Measurements from ENCODE around the gene TNK1.
A peak's percentile ranks its signal among the peaks of the same experiment; 100 is the strongest.
"Not testable (repeated sequence)": the region's sequence is repeated elsewhere in the genome, so short reads cannot be mapped to it uniquely, and the experiment has no call there.

The TNK1 gene

DNA sequence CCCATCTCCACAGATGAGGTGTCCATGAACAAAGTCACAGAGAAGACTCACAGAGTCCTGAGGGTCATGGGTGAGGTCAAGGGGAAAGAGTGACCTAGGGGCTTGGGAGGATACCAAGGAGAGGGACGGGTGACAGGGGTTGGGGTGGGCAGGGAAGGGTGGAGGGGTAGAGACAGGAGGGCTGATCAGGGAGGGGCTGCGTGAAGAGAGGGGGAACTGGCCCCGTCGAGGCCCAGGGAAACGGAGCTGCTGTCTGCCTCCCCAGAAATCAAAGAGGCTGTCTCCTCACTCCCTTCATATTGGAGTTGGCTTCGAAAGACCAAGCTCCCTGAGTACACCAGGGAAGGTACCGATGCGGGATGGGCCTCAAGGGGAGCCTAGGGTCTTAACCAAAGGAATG lies 25.3 kb upstream of the TNK1 start:
- DNase-seq (ENCODE audit: low spot score): no peak

- DNase-seq (ENCODE audit: low spot score): peak; percentile 87
These were observed 24.8 kb upstream of the TNK1 start for GRCh38 chr17:7356072-7356549.

DNA sequence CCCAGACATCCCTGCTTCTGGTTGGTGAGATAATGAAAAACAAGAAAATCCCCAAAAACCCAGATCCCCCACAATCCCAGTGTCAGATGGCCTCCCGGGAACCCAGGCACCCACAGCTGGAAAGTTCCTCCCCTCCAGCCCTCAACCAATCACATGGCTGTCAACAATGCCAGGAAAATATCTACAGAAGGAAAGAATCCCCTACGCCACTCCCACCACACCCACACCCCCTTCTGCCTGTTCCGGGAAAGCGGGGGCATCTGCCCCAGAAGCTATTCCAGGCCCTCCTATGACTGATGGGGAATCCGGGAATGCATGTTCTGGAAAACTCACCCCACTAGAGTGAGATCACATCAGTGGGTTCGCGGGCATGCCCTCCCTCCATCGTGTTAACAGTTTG lies 24.1 kb upstream of the TNK1 start:
- peak; percentile 54 for DNase-seq (ENCODE audit: low spot score)

- no peak for DNase-seq (ENCODE audit: low spot score)
These were observed 23.5 kb upstream of the TNK1 start for GRCh38 chr17:7357381-7357780.

DNA sequence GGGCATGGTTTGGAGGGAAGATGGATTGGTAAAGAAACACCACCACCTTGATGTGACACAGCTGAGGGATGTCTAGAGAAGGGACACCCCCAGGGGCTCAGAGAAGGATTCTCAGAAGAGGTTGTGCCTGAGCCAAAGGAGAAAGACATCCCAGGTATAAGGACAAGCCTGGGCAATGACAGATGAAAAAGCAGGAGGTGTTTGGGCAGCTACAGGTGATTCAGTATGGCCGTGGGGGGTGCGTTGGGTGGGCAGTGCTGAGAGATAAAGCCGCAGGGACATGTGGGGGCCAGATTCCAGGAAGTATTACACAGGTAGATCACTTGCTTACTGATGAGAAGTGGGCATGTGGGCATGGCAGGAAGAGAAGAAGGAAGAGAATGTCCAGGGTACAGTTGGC lies 19.0 kb upstream of the TNK1 start:
- DNase-seq (ENCODE audit: low spot score): no peak

DNA sequence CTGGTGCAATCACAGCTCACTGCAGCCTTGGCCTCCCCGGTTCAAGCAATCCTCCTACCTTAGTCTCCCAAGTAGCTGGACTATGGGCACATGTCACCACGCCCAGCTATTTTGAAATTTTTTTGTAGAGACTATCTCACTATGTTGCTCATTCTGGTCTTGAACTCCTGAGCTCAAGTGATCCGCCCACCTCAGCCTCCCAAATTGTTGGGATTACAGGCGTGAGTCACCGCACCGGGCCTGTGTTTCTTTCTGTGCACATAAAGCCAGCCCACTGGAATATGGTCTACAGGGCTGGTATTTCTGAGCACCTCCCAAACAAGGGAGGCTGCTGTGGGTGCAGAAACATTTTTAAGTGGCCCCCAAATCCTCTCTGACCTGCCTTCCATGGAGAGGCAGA lies 17.6 kb upstream of the TNK1 start:
- DNase-seq (ENCODE audit: low spot score): no peak

DNA sequence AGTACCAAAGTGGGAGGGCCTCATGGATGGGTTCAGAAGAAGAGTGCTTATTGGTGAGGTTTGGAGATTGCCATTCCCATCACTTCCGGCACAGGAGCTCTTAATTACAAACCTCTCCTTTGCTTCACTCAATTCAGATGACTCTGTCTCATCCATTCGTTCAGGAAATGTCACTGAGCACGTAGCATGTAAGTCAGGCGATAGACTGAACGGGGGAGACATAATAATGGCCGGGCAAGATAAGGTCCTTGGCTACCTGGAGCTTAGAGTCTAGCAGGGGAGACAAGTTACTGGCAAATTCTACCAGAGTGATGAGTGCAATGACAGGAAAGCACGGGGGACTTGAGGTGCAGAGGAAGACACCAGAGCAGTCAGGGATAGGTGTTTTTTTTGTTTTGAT lies 14.9 kb upstream of the TNK1 start:
- not testable (repeated sequence) for DNase-seq (ENCODE audit: low spot score)

DNA sequence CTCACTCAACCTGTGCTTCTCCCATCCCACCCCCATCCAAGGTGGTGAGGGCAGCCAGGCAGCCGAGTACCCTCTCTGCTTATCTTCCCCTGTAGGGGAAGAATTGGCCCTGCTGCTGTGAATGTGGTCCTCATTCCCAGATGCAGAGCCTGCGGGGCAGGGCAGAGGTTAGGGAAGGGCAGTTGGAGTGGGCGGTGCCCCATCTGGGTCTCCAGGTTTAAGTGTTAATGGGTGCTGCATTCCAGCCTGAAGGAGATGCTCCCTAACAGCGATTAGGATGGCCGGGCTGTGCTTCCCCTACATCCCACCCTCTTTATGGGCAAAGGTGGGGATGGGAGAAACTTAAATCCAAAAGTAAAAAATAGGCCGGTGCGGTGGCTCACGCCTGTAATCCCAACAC lies 13.8 kb upstream of the TNK1 start:
- DNase-seq (ENCODE audit: low spot score): no peak

- no peak for DNase-seq (ENCODE audit: low spot score)
These were observed 12.8 kb upstream of the TNK1 start for GRCh38 chr17:7367918-7368598.

DNA sequence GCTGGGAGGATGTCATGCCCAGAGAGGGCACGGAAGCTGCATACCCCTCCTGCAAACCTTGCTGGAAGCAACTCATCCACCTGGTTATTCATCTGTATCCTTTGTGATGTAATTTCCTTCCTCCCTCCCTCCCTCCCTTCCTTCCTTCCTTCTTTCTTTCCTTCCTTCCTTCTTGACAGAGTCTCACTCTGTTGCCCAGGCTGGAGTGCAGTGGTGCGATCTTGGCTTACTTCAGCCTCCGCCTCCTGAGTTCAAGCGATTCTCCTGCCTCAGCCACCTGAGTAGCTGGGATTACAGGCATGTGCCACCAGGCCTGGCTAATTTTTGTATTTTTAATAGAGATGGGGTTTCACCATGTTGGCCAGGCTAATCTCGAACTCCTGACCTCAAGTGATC lies 12.3 kb upstream of the TNK1 start:
- not testable (repeated sequence) for DNase-seq (ENCODE audit: low spot score)

GRCh38 chr17:7369825-7370224 lies 11.1 kb upstream of the TNK1 start:
- DNase-seq (ENCODE audit: low spot score): no peak

DNA sequence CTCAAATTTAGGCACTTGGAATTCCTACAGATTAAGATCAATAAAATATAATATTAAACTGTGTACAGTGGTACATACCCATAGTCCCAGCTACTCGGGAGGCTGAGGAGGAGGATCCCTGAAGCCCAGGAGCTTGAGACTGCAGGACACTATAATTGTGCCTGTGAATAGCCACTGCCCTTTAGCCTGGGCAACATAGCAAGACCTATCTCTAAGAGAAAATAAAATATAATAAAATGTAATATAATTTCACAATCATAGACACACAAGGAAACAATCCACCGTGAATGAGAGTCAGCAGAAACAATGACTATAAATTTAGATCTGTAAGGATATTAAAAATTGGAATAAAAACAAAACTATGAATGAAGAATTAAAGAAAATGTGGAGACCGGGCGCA lies 10.0 kb upstream of the TNK1 start:
- DNase-seq (ENCODE audit: low spot score): no peak

DNA sequence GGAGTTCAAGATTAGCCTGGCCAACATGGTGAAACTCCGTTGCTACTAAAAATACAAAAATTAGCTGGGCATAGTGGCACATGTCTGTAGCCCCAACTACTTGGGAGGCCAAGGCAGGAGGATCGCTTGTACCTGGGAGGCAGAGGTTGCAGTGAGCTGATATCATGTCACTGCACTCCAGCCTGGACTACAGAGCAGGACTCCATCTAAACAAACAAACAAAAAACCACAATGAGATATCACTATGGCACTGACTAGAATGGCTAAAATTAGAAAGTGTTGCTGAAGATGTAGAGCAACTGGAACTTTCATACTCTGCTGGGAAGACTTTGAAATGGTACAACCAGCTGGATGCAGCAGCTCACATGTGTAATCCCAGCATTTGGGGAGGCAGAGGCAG lies 6.5 kb upstream of the TNK1 start:
- no peak for DNase-seq (ENCODE audit: low spot score)

GRCh38 chr17:7379134-7379533 lies 1.8 kb upstream of the TNK1 start:
- no peak for DNase-seq (ENCODE audit: low spot score)

- peak; percentile 59 for DNase-seq (ENCODE audit: low spot score)
These were observed 568 bp upstream of the TNK1 start for GRCh38 chr17:7380321-7380720.

- DNase-seq (ENCODE audit: low spot score): no peak
These were observed 2.0 kb downstream of the TNK1 start for GRCh38 chr17:7382901-7383300.

DNA sequence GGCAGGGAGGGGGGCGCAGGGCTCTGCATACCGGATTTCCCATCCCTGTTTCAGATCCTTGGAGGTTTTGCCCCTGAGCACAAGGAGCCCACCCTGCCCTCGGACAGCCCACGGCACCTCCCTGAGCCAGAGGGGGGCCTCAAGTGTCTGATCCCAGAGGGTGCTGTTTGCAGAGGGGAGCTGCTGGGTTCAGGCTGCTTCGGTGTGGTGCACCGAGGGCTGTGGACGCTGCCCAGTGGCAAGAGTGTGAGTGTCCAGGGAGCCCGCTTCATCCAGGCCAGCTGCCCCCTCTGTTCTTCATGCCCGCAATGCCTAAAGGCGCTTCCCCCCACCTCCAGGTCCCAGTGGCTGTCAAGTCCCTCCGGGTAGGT lies 2.5 kb downstream of the TNK1 start:
- no peak for DNase-seq (ENCODE audit: low spot score)

GRCh38 chr17:7383742-7384488 lies 3.0 kb downstream of the TNK1 start:
- DNase-seq (ENCODE audit: low spot score): peak; percentile 66

DNA sequence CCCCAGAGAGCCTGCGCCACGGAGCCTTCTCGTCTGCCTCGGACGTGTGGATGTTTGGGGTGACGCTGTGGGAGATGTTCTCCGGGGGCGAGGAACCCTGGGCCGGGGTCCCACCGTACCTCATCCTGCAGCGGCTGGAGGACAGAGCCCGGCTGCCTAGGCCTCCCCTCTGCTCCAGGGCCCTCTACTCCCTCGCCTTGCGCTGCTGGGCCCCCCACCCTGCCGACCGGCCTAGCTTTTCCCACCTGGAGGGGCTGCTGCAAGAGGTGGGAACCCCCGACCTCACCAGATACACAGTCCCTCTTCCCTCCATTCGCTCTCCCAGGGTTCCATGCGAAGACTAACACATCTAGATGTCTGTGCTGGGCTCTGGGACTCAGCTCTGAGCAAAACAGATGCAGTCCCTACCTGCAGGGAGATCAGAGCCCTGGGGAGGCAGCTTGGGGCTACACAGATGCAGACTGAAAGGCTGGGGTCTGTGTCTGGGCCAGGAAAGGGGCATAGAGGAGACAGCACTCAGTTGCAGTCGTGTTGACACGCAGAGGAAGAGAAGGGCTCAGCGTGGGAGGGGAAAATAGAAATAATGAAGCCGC lies 3.7 kb downstream of the TNK1 start:
- DNase-seq (ENCODE audit: low spot score): no peak

DNA sequence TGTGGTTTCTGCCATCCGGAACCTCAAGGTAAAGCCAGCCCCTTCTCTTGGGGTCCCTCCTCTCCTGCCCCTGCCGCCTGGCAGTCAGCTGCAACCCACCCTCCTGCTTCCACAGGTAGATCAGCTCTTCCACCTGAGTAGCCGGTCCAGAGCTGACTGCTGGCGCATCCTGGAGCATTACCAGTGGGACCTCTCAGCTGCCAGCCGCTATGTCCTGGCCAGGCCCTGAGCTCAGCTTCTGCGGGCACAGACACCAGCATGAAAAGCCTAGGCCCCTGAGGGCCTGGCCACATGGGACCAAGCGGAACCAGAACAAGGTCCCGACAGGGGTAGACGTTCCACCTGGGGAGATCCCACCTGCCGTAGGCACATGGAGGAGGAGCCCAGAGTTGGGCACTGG lies 8.0 kb downstream of the TNK1 start:
- no peak for DNase-seq (ENCODE audit: low spot score)

- no peak for DNase-seq (ENCODE audit: low spot score)
These were observed 9.3 kb downstream of the TNK1 start for GRCh38 chr17:7389924-7390910.

DNA sequence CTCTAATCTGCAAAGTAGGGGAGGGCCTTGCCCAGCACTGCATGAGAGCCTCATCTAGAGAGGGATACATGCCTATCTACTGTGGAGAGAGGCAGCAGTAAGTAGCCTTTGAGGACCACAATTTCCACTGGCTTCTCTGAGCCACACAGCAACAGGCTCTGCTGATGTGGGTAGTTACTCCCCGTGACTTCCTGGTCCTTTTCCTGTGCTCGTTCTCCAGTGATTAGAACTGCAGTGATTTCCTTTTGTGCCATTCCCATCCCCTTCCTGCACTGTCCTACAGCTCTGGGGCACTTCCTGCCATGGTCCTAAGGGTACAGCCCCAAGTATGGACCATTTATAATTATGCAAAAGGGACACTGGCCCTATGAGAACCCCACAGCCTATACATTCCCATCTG lies 10.4 kb downstream of the TNK1 start:
- DNase-seq (ENCODE audit: low spot score): no peak

Measured in GM03348 (cell line).